HepG2 (cell line): ENCODE measurements around the gene PDS5B. TPM values are rescaled to one million over a fixed set of nuclear protein-coding genes. Genes with fewer than 3 reads are reported as not detected.
A peak's percentile ranks its signal among the peaks of the same experiment; 100 is the strongest.

ENCODE experiments used
- CENPT ChIP-seq: sonication (generic); formaldehyde crosslinking; IDR thresholded peaks from 2 replicates; pipeline ENCODE4 v1.8.0; 2022; ENCODE audit warnings: low read depth, mild to moderate bottlenecking, moderate library complexity, missing genetic modification reagents
- ERF ChIP-seq: IDR thresholded peaks from 2 replicates; pipeline ENCODE4 v1.6.1; 2018; ENCODE audit warnings: missing biosample characterization, missing genetic modification reagents
- HINFP ChIP-seq: sonication (generic); formaldehyde crosslinking; IDR thresholded peaks from 2 replicates; pipeline ENCODE4 v1.4.0; 2020; ENCODE audit warnings: low read depth, mild to moderate bottlenecking, missing genetic modification reagents
- IKZF1 ChIP-seq: fragments of 450-650 bp; IDR thresholded peaks from 2 replicates; pipeline ENCODE4 v1.7.1; 2016
- NFATC3 ChIP-seq: sonication (generic); formaldehyde crosslinking; IDR thresholded peaks from 2 replicates; pipeline ENCODE4 v1.5.1; 2020; ENCODE audit warnings: mild to moderate bottlenecking, missing genetic modification reagents
- RFX5 ChIP-seq: IDR thresholded peaks from 2 replicates; pipeline ENCODE4 v1.6.1; 2011; ENCODE audit warnings: low read depth, low read length, improper control_type of control experiment
- SCMH1 ChIP-seq: sonication (generic); formaldehyde crosslinking; IDR thresholded peaks from 2 replicates; pipeline ENCODE4 v1.9.0; 2021; ENCODE audit warnings: missing genetic modification reagents, mild to moderate bottlenecking, borderline replicate concordance
- SIN3A ChIP-seq: IDR thresholded peaks from 2 replicates; pipeline ENCODE4 v1.6.1; 2011; ENCODE audit warnings: low read depth, mild to moderate bottlenecking, control low read depth, low read length, borderline replicate concordance
- XBP1 ChIP-seq: sonication (generic); formaldehyde crosslinking; IDR thresholded peaks from 2 replicates; pipeline ENCODE4 v1.5.0; 2020; ENCODE audit warnings: missing genetic modification reagents
- XRCC5 ChIP-seq: fragments of 200-400 bp; formaldehyde crosslinking; optimal IDR thresholded peaks from 2 replicates; pipeline ENCODE3; 2017; ENCODE audit warnings: mild to moderate bottlenecking, low read length
- ZNF329 ChIP-seq: sonication (generic); formaldehyde crosslinking; IDR thresholded peaks from 2 replicates; pipeline ENCODE4 v1.9.0; 2021; ENCODE audit warnings: low read depth, mild to moderate bottlenecking, missing genetic modification reagents
- ZNF501 ChIP-seq: sonication (generic); formaldehyde crosslinking; IDR thresholded peaks from 2 replicates; pipeline ENCODE4 v1.5.1; 2020; ENCODE audit warnings: mild to moderate bottlenecking, moderate library complexity, missing genetic modification reagents
- ZNF563 ChIP-seq: sonication (generic); formaldehyde crosslinking; IDR thresholded peaks from 2 replicates; pipeline ENCODE4 v1.8.0; 2022; ENCODE audit warnings: mild to moderate bottlenecking, moderate library complexity, missing genetic modification reagents
- ZSCAN20 ChIP-seq: sonication (generic); formaldehyde crosslinking; IDR thresholded peaks from 2 replicates; pipeline ENCODE4 v1.4.0; 2020; ENCODE audit warnings: missing genetic modification reagents, mild to moderate bottlenecking, borderline replicate concordance
- polyA plus RNA-seq, 8 experiments: library from polyadenylated mRNA; depleted of rRNA in 3 of 8; stranded (reverse) in 7 of 8; unstranded in 1 of 8; fragments of >200 nt; fragmentation: Illumina TruSeq in 4 of 8; extraction: Trizol in 4 of 8; gene quantifications; 2 replicates each; pipeline versions ENCODE4 v1.2.1 to v1.2.3, GENCODE V29; 2011 to 2016; ENCODE audit warnings: low read depth in 4 of 8, missing spikeins in 1 of 8, mixed read lengths in 1 of 8; ENCODE audit not compliant: insufficient read depth in 1 of 8
- total RNA-seq, 5 experiments: library from RNA; depleted of rRNA; stranded (reverse); fragments of >200 nt; fragmentation: Illumina TruSeq; extraction: Trizol; gene quantifications; 2 replicates each; pipeline ENCODE4 v1.2.3, GENCODE V29; 2016; ENCODE audit warnings: low read depth in 1 of 5
- TF ChIP-seq, protein P1 (sequence below): sonication (generic); formaldehyde crosslinking; IDR thresholded peaks from 2 replicates; pipeline ENCODE4 v1.8.1; 2022; ENCODE audit warnings: mild to moderate bottlenecking, missing genetic modification reagents
- TF ChIP-seq, protein P2 (sequence below): IDR thresholded peaks from 2 replicates; pipeline ENCODE4 v1.6.1; 2012; ENCODE audit warnings: low read length, improper control_type of control experiment
- TF ChIP-seq, protein P3 (sequence below): sonication (generic); formaldehyde crosslinking; IDR thresholded peaks from 2 replicates; pipeline ENCODE4 v1.8.1; 2023; ENCODE audit warnings: mild to moderate bottlenecking, missing genetic modification reagents, borderline replicate concordance
- TF ChIP-seq, protein P4 (sequence below): sonication (generic); formaldehyde crosslinking; IDR thresholded peaks from 2 replicates; pipeline ENCODE4 v1.5.0; 2020; ENCODE audit warnings: mild to moderate bottlenecking, missing genetic modification reagents, moderate library complexity
- TF ChIP-seq, protein P5 (sequence below): sonication (generic); formaldehyde crosslinking; IDR thresholded peaks from 2 replicates; pipeline ENCODE4 v1.5.1; 2020; ENCODE audit warnings: mild to moderate bottlenecking, missing genetic modification reagents, moderate library complexity

Gene PDS5B
- total and polyA plus RNA-seq, 2 of the 13 experiments (the other 11 are each of a cell fraction or from before 2014, with no cell fraction given), result 5.8 to 24.6 TPM

- TF ChIP-seq, protein P1, sequence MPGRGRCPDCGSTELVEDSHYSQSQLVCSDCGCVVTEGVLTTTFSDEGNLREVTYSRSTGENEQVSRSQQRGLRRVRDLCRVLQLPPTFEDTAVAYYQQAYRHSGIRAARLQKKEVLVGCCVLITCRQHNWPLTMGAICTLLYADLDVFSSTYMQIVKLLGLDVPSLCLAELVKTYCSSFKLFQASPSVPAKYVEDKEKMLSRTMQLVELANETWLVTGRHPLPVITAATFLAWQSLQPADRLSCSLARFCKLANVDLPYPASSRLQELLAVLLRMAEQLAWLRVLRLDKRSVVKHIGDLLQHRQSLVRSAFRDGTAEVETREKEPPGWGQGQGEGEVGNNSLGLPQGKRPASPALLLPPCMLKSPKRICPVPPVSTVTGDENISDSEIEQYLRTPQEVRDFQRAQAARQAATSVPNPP (CRISPR knock-in tag), result no peak
- TF ChIP-seq XRCC5, result peak; percentile 46
- no peak for TF ChIP-seq RFX5
- no peak for TF ChIP-seq NFATC3 (CRISPR knock-in tag)
- peak; percentile 64; the same call in 1 of the 2 replicates for TF ChIP-seq ZNF329 (CRISPR knock-in tag)
- peak; percentile 96 for TF ChIP-seq HINFP (CRISPR knock-in tag)
- TF ChIP-seq, protein P2, sequence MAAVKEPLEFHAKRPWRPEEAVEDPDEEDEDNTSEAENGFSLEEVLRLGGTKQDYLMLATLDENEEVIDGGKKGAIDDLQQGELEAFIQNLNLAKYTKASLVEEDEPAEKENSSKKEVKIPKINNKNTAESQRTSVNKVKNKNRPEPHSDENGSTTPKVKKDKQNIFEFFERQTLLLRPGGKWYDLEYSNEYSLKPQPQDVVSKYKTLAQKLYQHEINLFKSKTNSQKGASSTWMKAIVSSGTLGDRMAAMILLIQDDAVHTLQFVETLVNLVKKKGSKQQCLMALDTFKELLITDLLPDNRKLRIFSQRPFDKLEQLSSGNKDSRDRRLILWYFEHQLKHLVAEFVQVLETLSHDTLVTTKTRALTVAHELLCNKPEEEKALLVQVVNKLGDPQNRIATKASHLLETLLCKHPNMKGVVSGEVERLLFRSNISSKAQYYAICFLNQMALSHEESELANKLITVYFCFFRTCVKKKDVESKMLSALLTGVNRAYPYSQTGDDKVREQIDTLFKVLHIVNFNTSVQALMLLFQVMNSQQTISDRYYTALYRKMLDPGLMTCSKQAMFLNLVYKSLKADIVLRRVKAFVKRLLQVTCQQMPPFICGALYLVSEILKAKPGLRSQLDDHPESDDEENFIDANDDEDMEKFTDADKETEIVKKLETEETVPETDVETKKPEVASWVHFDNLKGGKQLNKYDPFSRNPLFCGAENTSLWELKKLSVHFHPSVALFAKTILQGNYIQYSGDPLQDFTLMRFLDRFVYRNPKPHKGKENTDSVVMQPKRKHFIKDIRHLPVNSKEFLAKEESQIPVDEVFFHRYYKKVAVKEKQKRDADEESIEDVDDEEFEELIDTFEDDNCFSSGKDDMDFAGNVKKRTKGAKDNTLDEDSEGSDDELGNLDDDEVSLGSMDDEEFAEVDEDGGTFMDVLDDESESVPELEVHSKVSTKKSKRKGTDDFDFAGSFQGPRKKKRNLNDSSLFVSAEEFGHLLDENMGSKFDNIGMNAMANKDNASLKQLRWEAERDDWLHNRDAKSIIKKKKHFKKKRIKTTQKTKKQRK, result no peak
- TF ChIP-seq XBP1, result no peak
- no peak for TF ChIP-seq ZSCAN20 (CRISPR knock-in tag)
- peak; percentile 59; the same call in 1 of the 2 replicates for TF ChIP-seq ZNF501 (CRISPR knock-in tag)
- TF ChIP-seq, protein P3, sequence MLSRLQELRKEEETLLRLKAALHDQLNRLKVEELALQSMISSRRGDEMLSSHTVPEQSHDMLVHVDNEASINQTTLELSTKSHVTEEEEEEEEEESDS (CRISPR knock-in tag), result no peak
- no peak for TF ChIP-seq CENPT
- no peak for TF ChIP-seq IKZF1
- 0 out of 2 replicates have a peak, but pooled peaks have one; percentile 49 for TF ChIP-seq SIN3A
- no peak for TF ChIP-seq SCMH1 (CRISPR knock-in tag)
- TF ChIP-seq ERF (CRISPR knock-in tag), result peak; percentile 67; the same call in 1 of the 2 replicates
- TF ChIP-seq ZNF563 (CRISPR knock-in tag), result peak; percentile 38; the same call in 1 of the 2 replicates
- TF ChIP-seq, protein P4, sequence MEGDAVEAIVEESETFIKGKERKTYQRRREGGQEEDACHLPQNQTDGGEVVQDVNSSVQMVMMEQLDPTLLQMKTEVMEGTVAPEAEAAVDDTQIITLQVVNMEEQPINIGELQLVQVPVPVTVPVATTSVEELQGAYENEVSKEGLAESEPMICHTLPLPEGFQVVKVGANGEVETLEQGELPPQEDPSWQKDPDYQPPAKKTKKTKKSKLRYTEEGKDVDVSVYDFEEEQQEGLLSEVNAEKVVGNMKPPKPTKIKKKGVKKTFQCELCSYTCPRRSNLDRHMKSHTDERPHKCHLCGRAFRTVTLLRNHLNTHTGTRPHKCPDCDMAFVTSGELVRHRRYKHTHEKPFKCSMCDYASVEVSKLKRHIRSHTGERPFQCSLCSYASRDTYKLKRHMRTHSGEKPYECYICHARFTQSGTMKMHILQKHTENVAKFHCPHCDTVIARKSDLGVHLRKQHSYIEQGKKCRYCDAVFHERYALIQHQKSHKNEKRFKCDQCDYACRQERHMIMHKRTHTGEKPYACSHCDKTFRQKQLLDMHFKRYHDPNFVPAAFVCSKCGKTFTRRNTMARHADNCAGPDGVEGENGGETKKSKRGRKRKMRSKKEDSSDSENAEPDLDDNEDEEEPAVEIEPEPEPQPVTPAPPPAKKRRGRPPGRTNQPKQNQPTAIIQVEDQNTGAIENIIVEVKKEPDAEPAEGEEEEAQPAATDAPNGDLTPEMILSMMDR (CRISPR knock-in tag), result peak; percentile 92
- TF ChIP-seq, protein P5, sequence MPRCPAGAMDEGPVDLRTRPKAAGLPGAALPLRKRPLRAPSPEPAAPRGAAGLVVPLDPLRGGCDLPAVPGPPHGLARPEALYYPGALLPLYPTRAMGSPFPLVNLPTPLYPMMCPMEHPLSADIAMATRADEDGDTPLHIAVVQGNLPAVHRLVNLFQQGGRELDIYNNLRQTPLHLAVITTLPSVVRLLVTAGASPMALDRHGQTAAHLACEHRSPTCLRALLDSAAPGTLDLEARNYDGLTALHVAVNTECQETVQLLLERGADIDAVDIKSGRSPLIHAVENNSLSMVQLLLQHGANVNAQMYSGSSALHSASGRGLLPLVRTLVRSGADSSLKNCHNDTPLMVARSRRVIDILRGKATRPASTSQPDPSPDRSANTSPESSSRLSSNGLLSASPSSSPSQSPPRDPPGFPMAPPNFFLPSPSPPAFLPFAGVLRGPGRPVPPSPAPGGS (CRISPR knock-in tag), result no peak
Measured at GRCh38 chr13:32586080-32586900, at the start of gene PDS5B (continued).
